GM12865 (cell line): Measurements from ENCODE around the gene COL25A1.

ENCODE experiments used
- DNase-seq: peaks from one replicate; pipeline ENCODE4 v3.0.0; 2010; ENCODE audit warnings: low read depth
- H3K4me3 ChIP-seq: 2 replicates; pipeline ENCODE4 v1.5.1; 2011; ENCODE audit warnings: mild to moderate bottlenecking, low read depth, low read length, control low read depth
- TF ChIP-seq, protein P1 (sequence below): IDR thresholded peaks from 2 replicates; pipeline ENCODE4 v1.5.1; 2011; ENCODE audit warnings: low read length, control low read depth, low read depth, inconsistent platforms; ENCODE audit not compliant: insufficient read depth; ENCODE audit errors: missing control alignments

The COL25A1 gene

GRCh38 chr4:108893468-108893867 lies 409.0 kb downstream of the COL25A1 start:
- no peak overlapping the region for H3K4me3 ChIP-seq
- TF ChIP-seq, protein P1, sequence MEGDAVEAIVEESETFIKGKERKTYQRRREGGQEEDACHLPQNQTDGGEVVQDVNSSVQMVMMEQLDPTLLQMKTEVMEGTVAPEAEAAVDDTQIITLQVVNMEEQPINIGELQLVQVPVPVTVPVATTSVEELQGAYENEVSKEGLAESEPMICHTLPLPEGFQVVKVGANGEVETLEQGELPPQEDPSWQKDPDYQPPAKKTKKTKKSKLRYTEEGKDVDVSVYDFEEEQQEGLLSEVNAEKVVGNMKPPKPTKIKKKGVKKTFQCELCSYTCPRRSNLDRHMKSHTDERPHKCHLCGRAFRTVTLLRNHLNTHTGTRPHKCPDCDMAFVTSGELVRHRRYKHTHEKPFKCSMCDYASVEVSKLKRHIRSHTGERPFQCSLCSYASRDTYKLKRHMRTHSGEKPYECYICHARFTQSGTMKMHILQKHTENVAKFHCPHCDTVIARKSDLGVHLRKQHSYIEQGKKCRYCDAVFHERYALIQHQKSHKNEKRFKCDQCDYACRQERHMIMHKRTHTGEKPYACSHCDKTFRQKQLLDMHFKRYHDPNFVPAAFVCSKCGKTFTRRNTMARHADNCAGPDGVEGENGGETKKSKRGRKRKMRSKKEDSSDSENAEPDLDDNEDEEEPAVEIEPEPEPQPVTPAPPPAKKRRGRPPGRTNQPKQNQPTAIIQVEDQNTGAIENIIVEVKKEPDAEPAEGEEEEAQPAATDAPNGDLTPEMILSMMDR = no peak
- no peak for DNase-seq

DNA sequence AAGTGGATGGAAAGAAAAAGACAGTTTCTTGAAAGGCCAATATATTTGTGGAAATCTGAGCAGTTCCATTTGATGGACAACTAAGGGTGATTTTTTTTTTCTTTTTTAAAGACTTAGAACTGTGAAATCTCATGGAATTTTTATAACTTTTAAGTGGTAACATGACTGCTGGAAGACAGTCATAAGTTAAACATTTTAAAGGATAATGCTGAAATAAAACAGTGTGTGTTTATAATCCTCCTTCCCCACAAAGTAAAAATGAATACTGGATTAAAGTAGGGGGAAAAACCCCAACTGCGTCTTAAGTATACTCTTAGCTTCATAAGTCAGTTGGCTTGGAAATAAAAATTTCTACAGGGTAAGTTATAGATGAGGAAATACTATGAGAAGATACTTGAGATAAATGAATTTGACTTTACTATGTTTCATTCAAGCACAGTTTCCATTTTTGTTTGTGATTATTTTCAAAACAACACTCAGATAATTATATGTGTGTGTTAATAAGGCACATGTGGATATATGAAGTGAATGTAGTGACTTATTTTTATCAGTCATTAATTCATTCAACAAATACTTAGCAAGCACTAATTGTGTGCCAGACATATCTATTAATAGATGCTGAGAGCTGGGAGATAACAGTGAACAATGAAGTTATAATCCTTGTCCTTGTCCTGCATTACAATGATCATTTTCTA lies 410.4 kb downstream of the COL25A1 start:
- DNase-seq = no peak
- no peak overlapping the region for H3K4me3 ChIP-seq
- TF ChIP-seq, protein P1 = no peak

DNA sequence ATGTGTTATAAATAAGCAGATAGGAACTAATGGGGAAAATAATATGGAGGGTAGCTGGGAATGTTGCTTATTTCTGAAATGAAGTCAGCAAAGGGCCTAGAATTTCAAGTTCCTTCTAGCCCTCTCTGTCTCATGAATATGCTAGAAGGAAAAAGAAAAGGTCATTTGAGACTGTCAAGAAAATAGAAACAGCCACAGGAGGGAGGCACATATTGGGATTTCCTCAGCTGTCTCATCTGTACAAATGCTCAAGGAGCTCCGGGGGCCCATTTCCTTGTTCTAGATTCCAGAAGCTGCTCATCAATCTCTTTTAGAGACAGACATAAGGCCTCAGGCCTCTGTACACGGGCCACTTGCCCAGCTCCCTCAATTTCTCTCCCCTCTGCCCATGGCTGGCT lies 412.0 kb downstream of the COL25A1 start:
- H3K4me3 ChIP-seq = no peak overlapping the region
- DNase-seq = no peak
- TF ChIP-seq, protein P1 = no peak

DNA sequence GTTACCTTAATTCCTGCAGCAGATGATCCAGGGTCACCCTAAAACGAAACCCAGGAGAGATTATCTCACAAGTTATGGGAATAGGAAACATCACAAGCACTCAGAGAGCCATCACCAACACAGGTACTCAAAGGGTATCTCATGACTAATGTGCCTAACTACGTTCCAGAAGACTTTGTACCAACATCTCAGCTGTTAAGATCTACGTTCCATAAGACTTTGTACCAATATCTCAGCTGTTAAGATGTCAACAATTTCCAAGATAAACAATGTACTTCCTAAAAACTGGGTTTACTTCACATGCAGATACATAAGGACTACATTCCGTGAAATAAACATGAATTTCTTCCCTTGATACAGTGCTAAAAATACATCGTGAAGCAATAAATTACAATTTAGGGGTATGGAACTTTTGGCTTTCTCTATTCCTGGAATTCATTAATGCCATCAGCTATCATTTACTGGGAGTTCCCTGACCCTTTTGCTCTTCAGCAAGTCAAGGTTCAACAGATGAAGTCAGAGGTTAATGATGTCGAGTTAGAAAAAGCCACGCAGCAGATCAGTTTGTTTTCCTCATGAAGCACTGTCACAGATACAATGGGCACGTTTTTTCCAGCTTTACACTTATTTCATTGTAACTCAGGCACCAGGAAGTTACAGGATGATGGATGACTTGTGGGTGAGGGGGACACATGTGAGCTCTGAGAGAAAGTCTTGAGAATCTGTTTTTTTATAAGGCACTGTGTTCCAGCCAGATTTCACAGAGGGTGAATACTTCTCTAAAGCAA lies 412.6 kb downstream of the COL25A1 start:
- H3K4me3 ChIP-seq = no peak overlapping the region
- DNase-seq = no peak
- TF ChIP-seq, protein P1 = no peak

DNA sequence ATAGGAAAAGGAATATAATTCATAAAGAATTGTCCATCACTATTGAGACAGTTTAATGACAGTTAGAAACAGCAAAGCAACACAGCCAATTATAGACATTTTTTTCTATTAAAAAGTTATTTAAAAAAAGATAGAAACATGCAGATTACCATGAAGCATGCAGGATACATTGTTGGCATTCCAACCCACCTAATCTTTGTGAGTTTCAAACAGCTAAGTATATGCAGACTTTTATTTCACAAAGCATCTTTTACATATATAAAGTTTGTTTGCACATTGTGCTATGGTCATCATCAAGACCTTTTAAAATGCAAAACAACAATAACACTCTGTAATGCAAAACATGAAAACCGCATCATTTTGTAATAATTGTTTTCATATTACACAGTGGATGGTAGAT lies 413.7 kb downstream of the COL25A1 start:
- H3K4me3 ChIP-seq = no peak overlapping the region
- no peak for DNase-seq
- TF ChIP-seq, protein P1 = no peak

GRCh38 chr4:108887034-108887433 lies 415.4 kb downstream of the COL25A1 start:
- TF ChIP-seq, protein P1 = no peak
- H3K4me3 ChIP-seq = no peak overlapping the region

More at GRCh38 chr4:108887034-108887433, 415.4 kb downstream of the COL25A1 start:
- DNase-seq = no peak
